GM12892 (cell line): Measurements from ENCODE around the gene PCSK1.

Experiments
- POLR2A ChIP-seq: IDR thresholded peaks from 2 replicates; pipeline ENCODE4 v1.6.1; 2011; ENCODE audit warnings: low read depth, low read length, control low read depth
- POLR2AphosphoS5 ChIP-seq: IDR thresholded peaks from 2 replicates; pipeline ENCODE4 v1.6.1; 2011; ENCODE audit warnings: low read depth, low read length, control low read depth
- TAF1 ChIP-seq: IDR thresholded peaks from 2 replicates; pipeline ENCODE4 v1.6.1; 2011; ENCODE audit warnings: low read depth, mild to moderate bottlenecking, control low read depth, low read length, borderline replicate concordance

- no peak for TF ChIP-seq POLR2A
- no peak for TF ChIP-seq TAF1
- TF ChIP-seq POLR2AphosphoS5 = no peak
Measured at GRCh38 chr5:96343094-96343493, 90.0 kb downstream of the PCSK1 start.
